ENCODE results near the gene TCL1A.
A peak's percentile ranks its signal among the peaks of the same experiment; 100 is the strongest.

Gene TCL1A

GRCh38 chr14:95697764-95698163 lies 16.2 kb downstream of the TCL1A start:
- Histone ChIP-seq H2BK5ac (ENCODE audit: low read length) (no peak overlapping the region), H3K18ac (ENCODE audit: low read length) (no peak overlapping the region), H3K23ac (ENCODE audit: low read depth, low read length, poor library complexity) (no peak overlapping the region), H3K4ac (ENCODE audit: low read length) (no peak overlapping the region), H4K91ac (ENCODE audit: low read depth, low read length, poor library complexity) (no peak overlapping the region), H3K36me3 (replicated peaks in 1 of 2; ENCODE audit: control insufficient read depth in 2 of 2, insufficient read depth in 2 of 2, low read length in 2 of 2) (no peaks in the 10 kb centered on the region), H2AK5ac (ENCODE audit: low read depth, low read length) (no peak overlapping the region), H3K27ac (replicated peaks; ENCODE audit: low read length) (no peak overlapping the region), H2BK12ac (ENCODE audit: low read length) (no peak overlapping the region), H2AFZ (ENCODE audit: low read length) (no peak overlapping the region), H3K4me3 (ENCODE audit: low read length in 2 of 2) (no peak overlapping the region), H3K79me1 (ENCODE audit: low read depth, low read length) (no peaks in the 10 kb centered on the region), H3K14ac (ENCODE audit: low read length) (no peak overlapping the region), H2BK15ac (ENCODE audit: low read length) (no peak overlapping the region), H4K8ac (ENCODE audit: low read depth, low read length) (no peak overlapping the region), H3K9ac (ENCODE audit: low read depth, low read length, poor library complexity) (no peak overlapping the region), H3K27me3 (ENCODE audit: control insufficient read depth in 3 of 3, insufficient read depth in 3 of 3, low read depth in 1 of 3, low read length in 3 of 3) (peaks cover 0 to 5% (median 0%) of the 10 kb centered on the region in 3 experiments), H3K4me2 (ENCODE audit: insufficient read depth, low read length, poor library complexity, severe bottlenecking) (no peak overlapping the region), H3K9me3 (replicated peaks in 1 of 2; ENCODE audit: control insufficient read depth in 2 of 2, insufficient read depth in 1 of 2, low read depth in 1 of 2, low read length in 2 of 2) (no peaks in the 10 kb centered on the region), H2BK120ac (ENCODE audit: low read depth, low read length) (no peak overlapping the region), H3K4me1 (ENCODE audit: control insufficient read depth in 2 of 2, insufficient read depth in 1 of 2, low read depth in 1 of 2, low read length in 2 of 2) (peaks cover 0 to 2% of the 10 kb centered on the region in 2 donors)
- no peak for DNase-seq (ENCODE audit: low spot score)
- no CpG with 5 or more reads among the region's 7 CpGs for WGBS, 2 donors (ENCODE audit: extremely low coverage in 2 of 2, insufficient read length in 2 of 2, insufficient replicate concordance in 1 of 2)

DNA sequence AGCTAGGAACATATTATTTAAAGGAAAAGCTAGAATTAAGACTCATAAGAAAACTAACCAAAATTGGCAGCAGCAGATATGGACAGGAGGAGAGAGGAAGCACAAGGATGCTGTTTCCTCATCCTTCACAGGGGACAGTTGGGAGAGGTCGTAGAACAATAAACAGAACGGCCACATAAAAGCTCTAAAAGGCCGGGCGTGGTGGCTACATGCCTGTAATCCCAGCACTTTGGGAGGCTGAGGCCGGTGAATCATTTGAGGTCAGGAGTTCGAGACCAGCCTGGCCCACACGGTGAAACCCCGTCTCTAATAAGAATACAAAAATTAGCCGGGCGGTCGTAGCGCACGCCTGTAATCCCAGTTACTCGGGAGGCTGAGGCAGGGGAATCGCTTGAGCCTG lies 17.2 kb downstream of the TCL1A start:
- Histone ChIP-seq H4K91ac (ENCODE audit: low read depth, low read length, poor library complexity) (no peak overlapping the region), H3K27me3 (ENCODE audit: control insufficient read depth in 3 of 3, insufficient read depth in 3 of 3, low read depth in 1 of 3, low read length in 3 of 3) (peaks cover 0 to 6% (median 0%) of the 10 kb centered on the region in 3 experiments), H2AFZ (ENCODE audit: low read length) (no peak overlapping the region), H3K9ac (ENCODE audit: low read depth, low read length, poor library complexity) (no peak overlapping the region), H3K23ac (ENCODE audit: low read depth, low read length, poor library complexity) (no peak overlapping the region), H2BK15ac (ENCODE audit: low read length) (no peak overlapping the region), H3K18ac (ENCODE audit: low read length) (no peak overlapping the region), H3K79me1 (ENCODE audit: low read depth, low read length) (peaks cover 2% of the 10 kb centered on the region), H2AK5ac (ENCODE audit: low read depth, low read length) (no peak overlapping the region), H3K14ac (ENCODE audit: low read length) (no peak overlapping the region), H3K27ac (replicated peaks; ENCODE audit: low read length) (no peak overlapping the region), H3K4me3 (ENCODE audit: low read length in 2 of 2) (no peak overlapping the region), H3K4ac (ENCODE audit: low read length) (no peak overlapping the region), H3K9me3 (replicated peaks in 1 of 2; ENCODE audit: control insufficient read depth in 2 of 2, insufficient read depth in 1 of 2, low read depth in 1 of 2, low read length in 2 of 2) (no peaks in the 10 kb centered on the region), H3K4me1 (ENCODE audit: control insufficient read depth in 2 of 2, insufficient read depth in 1 of 2, low read depth in 1 of 2, low read length in 2 of 2) (peaks cover 0 to 3% of the 10 kb centered on the region in 2 donors), H3K4me2 (ENCODE audit: insufficient read depth, low read length, poor library complexity, severe bottlenecking) (no peak overlapping the region), H3K36me3 (replicated peaks in 1 of 2; ENCODE audit: control insufficient read depth in 2 of 2, insufficient read depth in 2 of 2, low read length in 2 of 2) (no peaks in the 10 kb centered on the region), H2BK5ac (ENCODE audit: low read length) (no peak overlapping the region), H4K8ac (ENCODE audit: low read depth, low read length) (no peak overlapping the region), H2BK120ac (ENCODE audit: low read depth, low read length) (no peak overlapping the region), H2BK12ac (ENCODE audit: low read length) (no peak overlapping the region)
- WGBS, 2 donors (ENCODE audit: extremely low coverage in 2 of 2, insufficient read length in 2 of 2, insufficient replicate concordance in 1 of 2), result no CpG with 5 or more reads among the region's 15 CpGs
- no peak for DNase-seq (ENCODE audit: low spot score)

GRCh38 chr14:95695913-95696312 lies 18.0 kb downstream of the TCL1A start:
- peaks cover 2% of the 10 kb centered on the region for H3K79me1 ChIP-seq (ENCODE audit: low read depth, low read length)
- no peak overlapping the region for H2AK5ac ChIP-seq (ENCODE audit: low read depth, low read length)
- no CpG with 5 or more reads among the region's 5 CpGs for WGBS, 2 donors (ENCODE audit: extremely low coverage in 2 of 2, insufficient read length in 2 of 2, insufficient replicate concordance in 1 of 2)
- H2BK15ac ChIP-seq (ENCODE audit: low read length), result no peak overlapping the region
- H2BK120ac ChIP-seq (ENCODE audit: low read depth, low read length), result no peak overlapping the region
- peaks cover 0 to 6% (median 0%) of the 10 kb centered on the region in 3 experiments for H3K27me3 ChIP-seq (ENCODE audit: control insufficient read depth in 3 of 3, insufficient read depth in 3 of 3, low read depth in 1 of 3, low read length in 3 of 3)
- H3K9me3 ChIP-seq (replicated peaks in 1 of 2; ENCODE audit: control insufficient read depth in 2 of 2, insufficient read depth in 1 of 2, low read depth in 1 of 2, low read length in 2 of 2), result no peaks in the 10 kb centered on the region
- no peak overlapping the region for H3K27ac ChIP-seq (replicated peaks; ENCODE audit: low read length)
- H2BK12ac ChIP-seq (ENCODE audit: low read length), result no peak overlapping the region
- H3K14ac ChIP-seq (ENCODE audit: low read length), result no peak overlapping the region
- no peak overlapping the region for H3K18ac ChIP-seq (ENCODE audit: low read length)
- H3K4me3 ChIP-seq (ENCODE audit: low read length in 2 of 2), result no peak overlapping the region
- H3K36me3 ChIP-seq (replicated peaks in 1 of 2; ENCODE audit: control insufficient read depth in 2 of 2, insufficient read depth in 2 of 2, low read length in 2 of 2), result no peaks in the 10 kb centered on the region
- H2AFZ ChIP-seq (ENCODE audit: low read length), result no peak overlapping the region
- no peak overlapping the region for H2BK5ac ChIP-seq (ENCODE audit: low read length)
- H4K91ac ChIP-seq (ENCODE audit: low read depth, low read length, poor library complexity), result no peak overlapping the region
- H3K4me2 ChIP-seq (ENCODE audit: insufficient read depth, low read length, poor library complexity, severe bottlenecking), result no peak overlapping the region
- no peak for DNase-seq (ENCODE audit: low spot score)
- no peak overlapping the region for H3K23ac ChIP-seq (ENCODE audit: low read depth, low read length, poor library complexity)
- H3K4me1 ChIP-seq (ENCODE audit: control insufficient read depth in 2 of 2, insufficient read depth in 1 of 2, low read depth in 1 of 2, low read length in 2 of 2), result peaks cover 0 to 3% of the 10 kb centered on the region in 2 donors
- H3K4ac ChIP-seq (ENCODE audit: low read length), result no peak overlapping the region
- no peak overlapping the region for H4K8ac ChIP-seq (ENCODE audit: low read depth, low read length)
- no peak overlapping the region for H3K9ac ChIP-seq (ENCODE audit: low read depth, low read length, poor library complexity)

DNA sequence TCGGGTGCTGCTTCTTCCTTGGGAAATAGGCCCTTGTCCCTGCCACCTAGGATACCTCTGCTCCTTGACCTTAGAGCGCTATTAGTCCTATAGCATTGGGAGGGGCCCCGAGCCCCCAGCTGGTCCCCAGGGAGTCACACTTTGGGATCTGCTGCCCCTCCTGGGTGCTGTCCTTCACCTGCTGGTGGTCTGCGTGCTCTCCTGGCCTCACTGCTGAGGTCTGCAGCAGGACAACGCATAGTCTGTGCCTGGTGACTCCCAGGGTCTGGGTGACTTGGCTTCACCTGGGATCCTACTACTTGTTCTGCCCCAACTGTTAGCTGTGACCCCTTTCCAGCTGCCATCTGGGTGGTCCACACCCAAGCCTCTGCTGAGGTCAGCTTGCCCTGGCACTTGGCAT lies 18.9 kb downstream of the TCL1A start:
- no peak overlapping the region for H2BK120ac ChIP-seq (ENCODE audit: low read depth, low read length)
- no peak overlapping the region for H2AFZ ChIP-seq (ENCODE audit: low read length)
- no peak overlapping the region for H3K27ac ChIP-seq (replicated peaks; ENCODE audit: low read length)
- peaks cover 0 to 3% of the 10 kb centered on the region in 2 donors for H3K4me1 ChIP-seq (ENCODE audit: control insufficient read depth in 2 of 2, insufficient read depth in 1 of 2, low read depth in 1 of 2, low read length in 2 of 2)
- no peak overlapping the region for H4K91ac ChIP-seq (ENCODE audit: low read depth, low read length, poor library complexity)
- H3K36me3 ChIP-seq (replicated peaks in 1 of 2; ENCODE audit: control insufficient read depth in 2 of 2, insufficient read depth in 2 of 2, low read length in 2 of 2), result no peaks in the 10 kb centered on the region
- no peak overlapping the region for H3K4ac ChIP-seq (ENCODE audit: low read length)
- no peak for DNase-seq (ENCODE audit: low spot score)
- H2BK15ac ChIP-seq (ENCODE audit: low read length), result no peak overlapping the region
- WGBS, 2 donors (ENCODE audit: extremely low coverage in 2 of 2, insufficient read length in 2 of 2, insufficient replicate concordance in 1 of 2), result no CpG with 5 or more reads among the region's 5 CpGs
- no peaks in the 10 kb centered on the region for H3K9me3 ChIP-seq (replicated peaks in 1 of 2; ENCODE audit: control insufficient read depth in 2 of 2, insufficient read depth in 1 of 2, low read depth in 1 of 2, low read length in 2 of 2)
- H4K8ac ChIP-seq (ENCODE audit: low read depth, low read length), result no peak overlapping the region
- H3K18ac ChIP-seq (ENCODE audit: low read length), result peak overlapping the region; percentile 7
- H3K27me3 ChIP-seq (ENCODE audit: control insufficient read depth in 3 of 3, insufficient read depth in 3 of 3, low read depth in 1 of 3, low read length in 3 of 3), result peaks cover 0 to 4% (median 0%) of the 10 kb centered on the region in 3 experiments
- no peak overlapping the region for H3K14ac ChIP-seq (ENCODE audit: low read length)
- H2BK5ac ChIP-seq (ENCODE audit: low read length), result no peak overlapping the region
- no peak overlapping the region for H2BK12ac ChIP-seq (ENCODE audit: low read length)
- H3K23ac ChIP-seq (ENCODE audit: low read depth, low read length, poor library complexity), result no peak overlapping the region
- no peak overlapping the region for H3K4me2 ChIP-seq (ENCODE audit: insufficient read depth, low read length, poor library complexity, severe bottlenecking)
- H2AK5ac ChIP-seq (ENCODE audit: low read depth, low read length), result no peak overlapping the region
- no peak overlapping the region for H3K9ac ChIP-seq (ENCODE audit: low read depth, low read length, poor library complexity)
- H3K79me1 ChIP-seq (ENCODE audit: low read depth, low read length), result peaks cover 2% of the 10 kb centered on the region
- H3K4me3 ChIP-seq (ENCODE audit: low read length in 2 of 2), result no peak overlapping the region

Measured in neuronal stem cell (in vitro differentiated cells).